ENCODE data around the gene MMP2. TPM values are rescaled to one million over a fixed set of nuclear protein-coding genes. Genes with fewer than 3 reads are reported as not detected.

MMP2 gene
- total RNA-seq, 4 donors from 2014 or later = 153 to 525 (median 245) TPM

GRCh38 chr16:55444754-55445485 lies 34.1 kb upstream of the MMP2 start:
- TF ChIP-seq POLR2A (IDR thresholded peaks at IDR 0.05) (no peak), EP300 (IDR thresholded peaks at IDR 0.05) (peak; percentile 60 to 64)
- TF ChIP-seq, protein P1, sequence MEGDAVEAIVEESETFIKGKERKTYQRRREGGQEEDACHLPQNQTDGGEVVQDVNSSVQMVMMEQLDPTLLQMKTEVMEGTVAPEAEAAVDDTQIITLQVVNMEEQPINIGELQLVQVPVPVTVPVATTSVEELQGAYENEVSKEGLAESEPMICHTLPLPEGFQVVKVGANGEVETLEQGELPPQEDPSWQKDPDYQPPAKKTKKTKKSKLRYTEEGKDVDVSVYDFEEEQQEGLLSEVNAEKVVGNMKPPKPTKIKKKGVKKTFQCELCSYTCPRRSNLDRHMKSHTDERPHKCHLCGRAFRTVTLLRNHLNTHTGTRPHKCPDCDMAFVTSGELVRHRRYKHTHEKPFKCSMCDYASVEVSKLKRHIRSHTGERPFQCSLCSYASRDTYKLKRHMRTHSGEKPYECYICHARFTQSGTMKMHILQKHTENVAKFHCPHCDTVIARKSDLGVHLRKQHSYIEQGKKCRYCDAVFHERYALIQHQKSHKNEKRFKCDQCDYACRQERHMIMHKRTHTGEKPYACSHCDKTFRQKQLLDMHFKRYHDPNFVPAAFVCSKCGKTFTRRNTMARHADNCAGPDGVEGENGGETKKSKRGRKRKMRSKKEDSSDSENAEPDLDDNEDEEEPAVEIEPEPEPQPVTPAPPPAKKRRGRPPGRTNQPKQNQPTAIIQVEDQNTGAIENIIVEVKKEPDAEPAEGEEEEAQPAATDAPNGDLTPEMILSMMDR (IDR thresholded peaks at IDR 0.05) = no peak

DNA sequence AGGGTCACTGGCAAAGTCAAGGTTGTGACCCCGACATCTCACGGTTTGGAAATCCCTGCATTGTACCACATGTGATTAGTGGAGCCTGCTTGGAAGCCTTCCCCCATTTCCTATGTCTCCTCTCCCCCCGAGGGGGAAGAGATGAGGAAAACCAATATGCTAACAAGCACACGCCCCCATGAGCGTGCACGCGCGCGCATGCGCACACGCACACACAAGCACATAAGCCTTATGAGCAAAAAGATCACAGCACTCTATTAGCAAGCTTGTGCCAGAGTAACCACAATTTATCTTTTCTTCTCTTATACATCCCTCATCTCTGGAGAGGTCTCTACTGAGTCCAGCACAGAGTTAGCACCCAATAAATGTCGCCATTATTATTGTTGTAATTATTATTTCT lies 31.8 kb upstream of the MMP2 start:
- 93% methylated on average over 12 of the region's 12 CpGs for WGBS, 2 donors
- H3K4me3 ChIP-seq = no peak overlapping the region
- TF ChIP-seq EP300 (IDR thresholded peaks at IDR 0.05) (no peak), POLR2A (IDR thresholded peaks at IDR 0.05) (no peak)
- TF ChIP-seq, protein P1 (IDR thresholded peaks at IDR 0.05) = no peak

More at GRCh38 chr16:55444754-55445485, 34.1 kb upstream of the MMP2 start:
- no peak overlapping the region for H3K27ac ChIP-seq
- peaks cover 0 to 5% (median 0%) of the 10 kb centered on the region in 4 donors for H3K9me3 ChIP-seq
- no peaks in the 10 kb centered on the region for H3K4me1 ChIP-seq
- H3K4me3 ChIP-seq = no peak overlapping the region
- H3K36me3 ChIP-seq = no peaks in the 10 kb centered on the region
- H3K27me3 ChIP-seq = no peaks in the 10 kb centered on the region
- 65 to 78% methylated on average over 8 of the region's 8 CpGs for WGBS, 2 donors
- peak in 1 of 2 donors; percentile 39 for DNase-seq (ENCODE audit: low spot score in 2 of 2)

DNA sequence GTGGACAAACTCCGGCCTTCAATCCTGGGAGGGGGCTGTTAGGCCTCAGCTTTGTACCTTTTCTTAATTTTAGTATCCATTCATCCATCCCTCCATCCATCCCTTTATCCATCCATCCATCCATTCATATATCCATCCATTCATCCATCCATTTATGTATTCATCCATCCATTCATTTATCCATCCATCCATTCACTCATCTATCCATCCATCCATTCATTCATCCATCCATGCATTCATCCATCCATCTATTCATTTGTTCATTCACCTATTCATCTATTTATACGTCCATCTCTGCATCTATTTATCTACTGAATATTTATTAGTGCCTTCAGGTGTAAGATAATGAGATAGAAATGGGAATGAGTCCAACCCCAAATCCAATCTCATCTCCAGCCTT lies 26.0 kb upstream of the MMP2 start:
- 87 to 91% methylated on average over 2 of the region's 2 CpGs for WGBS, 2 donors
- TF ChIP-seq EP300 (IDR thresholded peaks at IDR 0.05) = no peak
- TF ChIP-seq, protein P1 (IDR thresholded peaks at IDR 0.05) = no peak
- no peak for TF ChIP-seq POLR2A (IDR thresholded peaks at IDR 0.05)
- Histone ChIP-seq H3K4me1 (no peaks in the 10 kb centered on the region), H3K27ac (no peak overlapping the region), H3K9me3 (no peaks in the 10 kb centered on the region), H3K36me3 (no peaks in the 10 kb centered on the region), H3K27me3 (no peaks in the 10 kb centered on the region), H3K4me3 (no peak overlapping the region)
- no peak for DNase-seq (ENCODE audit: low spot score in 2 of 2)

More for the DNA sequence above, 31.8 kb upstream of the MMP2 start:
- H3K9me3 ChIP-seq = peaks cover 0 to 5% (median 0%) of the 10 kb centered on the region in 4 donors
- H3K36me3 ChIP-seq = no peaks in the 10 kb centered on the region
- no peak overlapping the region for H3K27ac ChIP-seq
- H3K27me3 ChIP-seq = no peaks in the 10 kb centered on the region
- no peaks in the 10 kb centered on the region for H3K4me1 ChIP-seq
- no peak for DNase-seq (ENCODE audit: low spot score in 2 of 2)

- H3K9me3 ChIP-seq = no peaks in the 10 kb centered on the region
- H3K4me1 ChIP-seq = no peaks in the 10 kb centered on the region
- WGBS, 2 donors = 46 to 49% methylated on average over 2 of the region's 2 CpGs
- H3K27me3 ChIP-seq = no peaks in the 10 kb centered on the region
- H3K36me3 ChIP-seq = no peaks in the 10 kb centered on the region
- H3K4me3 ChIP-seq = no peak overlapping the region
- DNase-seq (ENCODE audit: low spot score in 2 of 2) = no peak
- no peak overlapping the region for H3K27ac ChIP-seq
- TF ChIP-seq POLR2A (IDR thresholded peaks at IDR 0.05) (no peak), EP300 (IDR thresholded peaks at IDR 0.05) (no peak)
- TF ChIP-seq, protein P1 (IDR thresholded peaks at IDR 0.05) = no peak
Observed at GRCh38 chr16:55453909-55454308, 25.1 kb upstream of the MMP2 start.

DNA sequence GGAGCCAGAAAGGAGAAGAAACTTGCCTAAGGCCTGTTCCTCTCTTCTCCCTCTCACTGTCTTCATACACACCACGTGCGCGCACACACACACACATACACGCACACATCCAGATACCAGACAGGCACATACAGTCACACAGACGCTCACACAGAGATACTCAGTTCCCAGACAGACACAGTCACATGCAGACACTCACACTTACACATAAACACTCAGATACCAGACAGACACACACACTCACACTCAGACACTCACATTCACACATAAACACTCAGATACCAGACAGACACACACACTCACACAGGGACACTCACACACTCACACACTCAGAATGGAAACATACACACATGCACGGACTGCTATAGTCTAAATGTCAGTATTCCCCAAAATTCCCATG lies 24.1 kb upstream of the MMP2 start:
- 67 to 86% methylated on average over 6 of the region's 6 CpGs for WGBS, 2 donors
- no peaks in the 10 kb centered on the region for H3K36me3 ChIP-seq
- TF ChIP-seq POLR2A (IDR thresholded peaks at IDR 0.05) = no peak
- TF ChIP-seq, protein P1 (IDR thresholded peaks at IDR 0.05) = no peak
- no peak for TF ChIP-seq EP300 (IDR thresholded peaks at IDR 0.05)

More for the DNA sequence above, 24.1 kb upstream of the MMP2 start:
- Histone ChIP-seq H3K4me1 (no peaks in the 10 kb centered on the region), H3K9me3 (no peaks in the 10 kb centered on the region), H3K27me3 (no peaks in the 10 kb centered on the region), H3K27ac (no peak overlapping the region), H3K4me3 (no peak overlapping the region)
- DNase-seq (ENCODE audit: low spot score in 2 of 2) = no peak
